ENCODE measurements around the gene UVRAG. TPM values are rescaled to one million over a fixed set of nuclear protein-coding genes. Genes with fewer than 3 reads are reported as not detected.

Gene UVRAG
- total and polyA plus RNA-seq, 2 donors = 20.0 to 21.8 TPM

DNA sequence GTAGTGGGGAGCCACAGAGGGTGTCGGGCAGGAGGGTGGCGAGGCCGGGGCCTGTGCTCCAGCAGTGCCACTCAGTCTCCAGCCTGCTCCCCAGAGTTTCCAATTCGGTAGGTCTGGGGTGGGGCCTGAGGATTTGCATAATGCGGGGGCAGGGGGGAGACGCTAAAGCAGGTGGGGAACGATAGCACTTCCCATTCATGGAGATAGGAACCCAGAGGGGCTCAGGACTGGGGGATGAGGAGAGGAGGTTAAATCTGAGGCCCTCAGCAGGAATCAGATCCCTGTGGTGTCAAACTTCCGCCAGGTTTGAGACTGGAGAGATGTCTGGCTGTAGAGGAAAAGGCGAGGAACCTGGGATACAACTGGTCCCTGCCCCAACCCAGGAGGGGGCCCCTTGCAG is 361.5 kb downstream of the UVRAG start:
- H3K27ac ChIP-seq (ENCODE audit: low read depth in 1 of 2, low read length in 1 of 2) = no peak overlapping the region
- no peak overlapping the region for H3K4me3 ChIP-seq (ENCODE audit: low read length in 2 of 2)
- 91% methylated on average over 9 of the region's 9 CpGs for WGBS
- no peak for DNase-seq (ENCODE audit: low read depth in 6 of 9, low spot score in 9 of 9)
- no peaks in the 10 kb centered on the region for H3K36me3 ChIP-seq (ENCODE audit: control insufficient read depth in 2 of 2, insufficient read depth in 2 of 2, low read length in 1 of 2)
- no peaks in the 10 kb centered on the region for H3K4me1 ChIP-seq (ENCODE audit: control insufficient read depth in 2 of 2, insufficient read depth in 2 of 2, low read length in 2 of 2)
- no peaks in the 10 kb centered on the region for H3K27me3 ChIP-seq (ENCODE audit: control insufficient read depth in 2 of 2, insufficient read depth in 1 of 2, low read length in 1 of 2)
- H3K9me3 ChIP-seq (ENCODE audit: control insufficient read depth in 2 of 2, insufficient read depth in 1 of 2, low read length in 1 of 2) = no peaks in the 10 kb centered on the region

DNA sequence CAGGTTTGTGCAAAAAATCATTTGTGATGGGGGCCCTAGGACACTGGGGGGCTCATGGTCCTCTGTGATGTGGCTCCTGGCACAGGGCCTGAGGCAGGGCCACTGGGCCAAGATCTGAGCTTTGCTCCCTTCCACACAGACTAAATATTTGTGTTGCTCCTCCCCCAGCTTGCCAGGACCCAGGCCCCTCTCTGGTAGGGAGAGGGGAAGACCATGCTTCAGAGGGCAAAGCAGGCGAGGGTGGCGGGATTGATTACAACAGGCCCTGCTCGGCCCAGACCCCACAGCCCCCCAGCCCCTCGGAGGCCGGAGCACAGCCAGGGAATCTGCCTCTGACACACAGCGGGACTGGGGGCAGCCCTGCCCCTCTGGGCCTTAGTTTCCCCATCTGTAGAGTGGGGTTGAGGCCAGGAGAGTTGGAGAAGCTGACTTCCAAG is 362.3 kb downstream of the UVRAG start:
- H3K36me3 ChIP-seq (ENCODE audit: control insufficient read depth in 2 of 2, insufficient read depth in 2 of 2, low read length in 1 of 2) = no peaks in the 10 kb centered on the region
- no peaks in the 10 kb centered on the region for H3K4me1 ChIP-seq (ENCODE audit: control insufficient read depth in 2 of 2, insufficient read depth in 2 of 2, low read length in 2 of 2)
- H3K27ac ChIP-seq (ENCODE audit: low read depth in 1 of 2, low read length in 1 of 2) = no peak overlapping the region
- H3K9me3 ChIP-seq (ENCODE audit: control insufficient read depth in 2 of 2, insufficient read depth in 1 of 2, low read length in 1 of 2) = no peaks in the 10 kb centered on the region
- DNase-seq (ENCODE audit: low read depth in 6 of 9, low spot score in 9 of 9) = no peak
- H3K4me3 ChIP-seq (ENCODE audit: low read length in 2 of 2) = no peak overlapping the region
- 94% methylated on average over 6 of the region's 6 CpGs for WGBS
- no peaks in the 10 kb centered on the region for H3K27me3 ChIP-seq (ENCODE audit: control insufficient read depth in 2 of 2, insufficient read depth in 1 of 2, low read length in 1 of 2)

DNA sequence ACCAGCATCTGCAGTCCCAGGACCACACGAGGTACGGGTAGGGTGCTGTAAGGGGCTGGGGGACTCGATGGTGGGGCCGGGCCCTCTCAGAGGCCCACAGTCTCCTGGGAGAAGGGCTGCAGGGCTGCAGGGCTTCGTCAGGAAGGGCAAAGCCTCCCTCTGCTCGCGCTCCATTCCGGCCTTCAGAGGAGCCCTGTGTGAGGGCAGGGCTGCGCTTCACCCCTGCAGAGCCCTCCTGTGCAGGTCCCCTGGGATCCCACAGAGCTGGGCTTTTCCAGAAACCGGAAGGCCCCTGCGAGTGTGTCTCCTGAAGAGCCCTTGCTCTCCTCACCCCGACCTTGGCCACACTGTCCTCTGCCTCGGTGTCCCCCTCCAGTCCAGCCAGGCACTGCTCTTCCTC is 364.1 kb downstream of the UVRAG start:
- WGBS = 95% methylated on average over 13 of the region's 13 CpGs
- Histone ChIP-seq H3K27me3 (ENCODE audit: control insufficient read depth in 2 of 2, insufficient read depth in 1 of 2, low read length in 1 of 2) (no peaks in the 10 kb centered on the region), H3K9me3 (ENCODE audit: control insufficient read depth in 2 of 2, insufficient read depth in 1 of 2, low read length in 1 of 2) (no peaks in the 10 kb centered on the region), H3K4me1 (ENCODE audit: control insufficient read depth in 2 of 2, insufficient read depth in 2 of 2, low read length in 2 of 2) (no peaks in the 10 kb centered on the region), H3K27ac (ENCODE audit: low read depth in 1 of 2, low read length in 1 of 2) (no peak overlapping the region), H3K4me3 (ENCODE audit: low read length in 2 of 2) (no peak overlapping the region), H3K36me3 (ENCODE audit: control insufficient read depth in 2 of 2, insufficient read depth in 2 of 2, low read length in 1 of 2) (no peaks in the 10 kb centered on the region)
- no peak for DNase-seq (ENCODE audit: low read depth in 6 of 9, low spot score in 9 of 9)

DNA sequence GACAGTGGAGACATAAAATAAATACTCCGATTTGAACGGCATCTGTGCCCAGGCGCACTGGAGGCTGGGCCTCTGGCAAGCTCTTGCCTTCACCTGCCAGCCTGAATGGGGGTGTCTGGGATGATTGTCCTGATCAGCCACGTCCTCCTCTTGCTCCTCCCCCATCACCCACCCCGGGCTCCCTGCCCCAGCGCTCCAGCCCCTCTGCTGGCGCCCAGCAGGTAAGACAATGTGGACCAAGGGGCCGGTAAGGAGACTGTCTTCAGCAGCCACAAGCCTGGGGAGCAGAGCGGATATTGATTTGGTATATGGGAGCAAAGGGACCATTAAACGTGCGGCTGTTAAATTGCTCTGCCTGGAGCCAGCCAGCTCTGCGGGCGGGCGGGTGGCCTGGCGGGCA is 366.4 kb downstream of the UVRAG start:
- no peak for DNase-seq (ENCODE audit: low read depth in 6 of 9, low spot score in 9 of 9)
- 98% methylated on average over 15 of the region's 15 CpGs for WGBS

DNA sequence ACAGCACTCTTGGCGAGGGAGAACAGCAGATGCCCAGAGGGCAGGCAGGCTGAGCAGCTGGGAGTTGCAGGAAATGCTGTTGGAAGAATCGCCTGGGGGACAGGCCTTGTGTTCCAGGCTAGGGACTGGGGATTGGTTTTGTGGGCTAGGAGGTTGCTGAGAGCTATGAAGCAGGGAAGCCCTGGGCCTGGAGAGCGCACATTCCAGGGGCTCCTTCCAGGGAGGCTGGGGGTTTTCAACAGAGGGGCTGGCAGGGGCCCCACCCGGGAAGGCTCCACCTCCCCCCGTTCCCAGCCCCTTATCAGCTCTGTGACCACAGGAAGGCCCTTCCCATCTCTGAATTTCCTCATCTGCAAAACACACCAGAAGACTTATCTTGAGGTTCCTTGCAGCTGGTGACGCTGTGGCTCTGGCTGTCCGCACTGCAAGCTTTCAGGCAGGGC is 369.6 kb downstream of the UVRAG start:
- no peak for DNase-seq (ENCODE audit: low read depth in 6 of 9, low spot score in 9 of 9)
- no peak overlapping the region for H3K4me3 ChIP-seq (ENCODE audit: low read length in 2 of 2)
- no peaks in the 10 kb centered on the region for H3K36me3 ChIP-seq (ENCODE audit: control insufficient read depth in 2 of 2, insufficient read depth in 2 of 2, low read length in 1 of 2)
- H3K27ac ChIP-seq (ENCODE audit: low read depth in 1 of 2, low read length in 1 of 2) = no peak overlapping the region
- H3K27me3 ChIP-seq (ENCODE audit: control insufficient read depth in 2 of 2, insufficient read depth in 1 of 2, low read length in 1 of 2) = no peaks in the 10 kb centered on the region
- 40% methylated on average over 7 of the region's 7 CpGs for WGBS
- H3K9me3 ChIP-seq (ENCODE audit: control insufficient read depth in 2 of 2, insufficient read depth in 1 of 2, low read length in 1 of 2) = no peaks in the 10 kb centered on the region
- H3K4me1 ChIP-seq (ENCODE audit: control insufficient read depth in 2 of 2, insufficient read depth in 2 of 2, low read length in 2 of 2) = peaks cover 0 to 2% of the 10 kb centered on the region in 2 donors

More for the DNA sequence above, 366.4 kb downstream of the UVRAG start:
- Histone ChIP-seq H3K27me3 (ENCODE audit: control insufficient read depth in 2 of 2, insufficient read depth in 1 of 2, low read length in 1 of 2) (no peaks in the 10 kb centered on the region), H3K4me3 (ENCODE audit: low read length in 2 of 2) (no peak overlapping the region), H3K4me1 (ENCODE audit: control insufficient read depth in 2 of 2, insufficient read depth in 2 of 2, low read length in 2 of 2) (peaks cover 0 to 2% of the 10 kb centered on the region in 2 donors), H3K9me3 (ENCODE audit: control insufficient read depth in 2 of 2, insufficient read depth in 1 of 2, low read length in 1 of 2) (no peaks in the 10 kb centered on the region), H3K36me3 (ENCODE audit: control insufficient read depth in 2 of 2, insufficient read depth in 2 of 2, low read length in 1 of 2) (no peaks in the 10 kb centered on the region), H3K27ac (ENCODE audit: low read depth in 1 of 2, low read length in 1 of 2) (no peak overlapping the region)

DNA sequence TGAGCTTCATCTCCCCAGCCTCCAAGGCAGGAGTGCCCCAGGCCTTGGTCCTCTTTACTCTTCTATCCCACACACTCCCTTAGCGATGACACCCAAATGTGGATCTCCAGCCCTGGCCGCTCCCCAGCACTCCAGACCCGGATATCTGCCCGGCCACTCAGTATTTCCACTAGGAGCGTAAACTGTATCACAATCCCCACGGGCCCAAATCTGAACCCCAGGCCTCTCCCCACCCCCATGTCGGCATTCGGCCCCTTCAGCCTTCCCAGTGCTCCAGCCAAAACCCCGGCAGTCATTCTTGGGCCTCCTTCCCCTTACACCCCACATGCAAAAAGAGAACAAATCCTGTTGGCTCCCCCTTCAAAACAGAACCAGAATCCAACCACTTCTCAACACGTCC is 370.5 kb downstream of the UVRAG start:
- no peak overlapping the region for H3K4me3 ChIP-seq (ENCODE audit: low read length in 2 of 2)
- H3K9me3 ChIP-seq (ENCODE audit: control insufficient read depth in 2 of 2, insufficient read depth in 1 of 2, low read length in 1 of 2) = no peaks in the 10 kb centered on the region
- H3K4me1 ChIP-seq (ENCODE audit: control insufficient read depth in 2 of 2, insufficient read depth in 2 of 2, low read length in 2 of 2) = peaks cover 0 to 2% of the 10 kb centered on the region in 2 donors
- no peak overlapping the region for H3K27ac ChIP-seq (ENCODE audit: low read depth in 1 of 2, low read length in 1 of 2)
- WGBS = 95% methylated on average over 10 of the region's 10 CpGs
- no peak for DNase-seq (ENCODE audit: low read depth in 6 of 9, low spot score in 9 of 9)
- H3K27me3 ChIP-seq (ENCODE audit: control insufficient read depth in 2 of 2, insufficient read depth in 1 of 2, low read length in 1 of 2) = no peaks in the 10 kb centered on the region
- H3K36me3 ChIP-seq (ENCODE audit: control insufficient read depth in 2 of 2, insufficient read depth in 2 of 2, low read length in 1 of 2) = no peaks in the 10 kb centered on the region

DNA sequence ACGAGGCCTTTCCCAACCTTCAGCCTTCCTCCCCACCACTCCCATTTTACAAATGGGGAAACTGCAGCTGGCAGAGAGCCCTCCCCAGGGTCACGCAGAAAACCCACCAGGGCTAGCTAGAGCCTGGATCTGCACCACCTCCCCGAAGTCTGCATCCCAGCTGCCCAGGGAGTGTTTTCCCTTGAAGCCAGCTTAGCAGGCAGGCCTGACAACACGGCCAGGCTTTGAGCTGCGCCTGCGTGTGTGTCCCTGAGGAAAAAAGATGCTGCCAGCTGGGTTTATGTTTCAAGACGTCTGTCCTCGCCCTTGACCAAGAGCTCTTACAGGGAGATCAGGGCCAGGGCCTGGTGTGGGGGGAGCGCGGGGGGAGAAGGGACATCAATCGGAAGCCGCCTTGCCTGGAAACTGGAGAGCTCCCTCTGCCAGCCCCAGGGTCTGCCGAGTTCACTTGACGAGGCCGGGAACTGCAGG is 371.0 kb downstream of the UVRAG start:
- H3K27me3 ChIP-seq (ENCODE audit: control insufficient read depth in 2 of 2, insufficient read depth in 1 of 2, low read length in 1 of 2) = no peaks in the 10 kb centered on the region
- no peak for DNase-seq (ENCODE audit: low read depth in 6 of 9, low spot score in 9 of 9)
- no peak overlapping the region for H3K4me3 ChIP-seq (ENCODE audit: low read length in 2 of 2)
- no peak overlapping the region for H3K27ac ChIP-seq (ENCODE audit: low read depth in 1 of 2, low read length in 1 of 2)
- H3K4me1 ChIP-seq (ENCODE audit: control insufficient read depth in 2 of 2, insufficient read depth in 2 of 2, low read length in 2 of 2) = peaks cover 0 to 2% of the 10 kb centered on the region in 2 donors
- no peaks in the 10 kb centered on the region for H3K36me3 ChIP-seq (ENCODE audit: control insufficient read depth in 2 of 2, insufficient read depth in 2 of 2, low read length in 1 of 2)
- H3K9me3 ChIP-seq (ENCODE audit: control insufficient read depth in 2 of 2, insufficient read depth in 1 of 2, low read length in 1 of 2) = no peaks in the 10 kb centered on the region
- WGBS = 92% methylated on average over 15 of the region's 15 CpGs

DNA sequence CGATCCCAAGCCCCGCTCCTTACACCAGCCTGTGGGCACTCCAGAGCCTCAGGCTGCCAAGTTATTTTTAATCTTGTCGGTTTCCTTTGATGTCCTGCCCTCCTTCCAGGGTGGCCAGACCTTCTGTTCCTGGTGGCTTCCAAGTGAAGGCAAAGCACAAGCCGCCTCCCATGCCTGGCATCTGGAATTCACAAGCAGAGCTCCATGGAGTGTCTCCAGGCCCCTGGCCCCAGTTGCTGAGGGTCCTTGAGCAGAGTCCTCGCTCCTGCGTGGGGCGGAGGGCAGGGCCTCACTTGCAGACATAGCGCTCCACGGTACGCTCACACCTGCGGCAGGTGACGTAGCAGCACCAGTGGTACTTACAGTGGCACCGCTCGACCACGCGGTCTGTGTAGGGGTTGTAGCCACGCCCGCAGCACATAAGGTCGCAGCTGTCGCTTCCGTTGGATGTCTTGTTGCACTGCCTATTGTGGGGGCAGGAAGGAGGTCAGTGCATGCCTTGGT is 371.8 kb downstream of the UVRAG start:
- WGBS = 98% methylated on average over 21 of the region's 21 CpGs
- Histone ChIP-seq H3K36me3 (ENCODE audit: control insufficient read depth in 2 of 2, insufficient read depth in 2 of 2, low read length in 1 of 2) (no peaks in the 10 kb centered on the region), H3K4me3 (ENCODE audit: low read length in 2 of 2) (no peak overlapping the region), H3K27ac (ENCODE audit: low read depth in 1 of 2, low read length in 1 of 2) (no peak overlapping the region), H3K9me3 (ENCODE audit: control insufficient read depth in 2 of 2, insufficient read depth in 1 of 2, low read length in 1 of 2) (no peaks in the 10 kb centered on the region), H3K4me1 (ENCODE audit: control insufficient read depth in 2 of 2, insufficient read depth in 2 of 2, low read length in 2 of 2) (peaks cover 0 to 2% of the 10 kb centered on the region in 2 donors), H3K27me3 (ENCODE audit: control insufficient read depth in 2 of 2, insufficient read depth in 1 of 2, low read length in 1 of 2) (no peaks in the 10 kb centered on the region)
- DNase-seq (ENCODE audit: low read depth in 6 of 9, low spot score in 9 of 9) = no peak

DNA sequence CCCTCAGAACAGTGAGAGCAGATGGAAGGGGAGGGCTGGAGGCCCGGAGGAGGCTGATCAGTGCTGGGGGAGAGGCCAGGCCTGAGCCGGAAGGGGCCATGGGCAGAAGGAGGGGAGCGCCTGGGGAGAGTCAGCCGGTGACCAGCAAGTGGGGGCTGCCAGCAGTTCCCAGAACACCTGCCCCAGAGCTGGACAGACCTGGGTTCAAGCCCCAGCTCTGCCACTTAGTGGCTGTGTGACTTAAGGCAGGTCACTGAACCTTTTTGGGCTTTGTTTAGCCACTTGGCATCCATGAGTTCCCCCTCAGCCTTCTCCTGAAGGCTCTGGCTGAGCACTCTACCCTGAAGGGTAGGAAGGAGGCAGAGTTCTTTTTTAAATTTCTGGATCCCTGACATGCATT is 373.9 kb downstream of the UVRAG start:
- H3K4me3 ChIP-seq (ENCODE audit: low read length in 2 of 2) = no peak overlapping the region
- H3K36me3 ChIP-seq (ENCODE audit: control insufficient read depth in 2 of 2, insufficient read depth in 2 of 2, low read length in 1 of 2) = no peaks in the 10 kb centered on the region
- no peak for DNase-seq (ENCODE audit: low read depth in 6 of 9, low spot score in 9 of 9)
- H3K27ac ChIP-seq (ENCODE audit: low read depth in 1 of 2, low read length in 1 of 2) = no peak overlapping the region
- H3K4me1 ChIP-seq (ENCODE audit: control insufficient read depth in 2 of 2, insufficient read depth in 2 of 2, low read length in 2 of 2) = peaks cover 0 to 2% of the 10 kb centered on the region in 2 donors
- 95% methylated on average over 4 of the region's 4 CpGs for whole genome bisulfite sequencing
- no peaks in the 10 kb centered on the region for H3K27me3 ChIP-seq (ENCODE audit: control insufficient read depth in 2 of 2, insufficient read depth in 1 of 2, low read length in 1 of 2)
- H3K9me3 ChIP-seq (ENCODE audit: control insufficient read depth in 2 of 2, insufficient read depth in 1 of 2, low read length in 1 of 2) = no peaks in the 10 kb centered on the region

Measured in thymus (tissue), 11 donors.